GM19240 (cell line): ENCODE measurements around the gene MIXL1.
"Not testable (repeated sequence)": the region's sequence is repeated elsewhere in the genome, so short reads cannot be mapped to it uniquely, and the experiment has no call there.

ENCODE experiments used
- DNase-seq: peaks from one replicate; pipeline ENCODE4 v3.0.0; 2011; ENCODE audit warnings: low spot score; ENCODE audit not compliant: insufficient read length

MIXL1 gene

DNA sequence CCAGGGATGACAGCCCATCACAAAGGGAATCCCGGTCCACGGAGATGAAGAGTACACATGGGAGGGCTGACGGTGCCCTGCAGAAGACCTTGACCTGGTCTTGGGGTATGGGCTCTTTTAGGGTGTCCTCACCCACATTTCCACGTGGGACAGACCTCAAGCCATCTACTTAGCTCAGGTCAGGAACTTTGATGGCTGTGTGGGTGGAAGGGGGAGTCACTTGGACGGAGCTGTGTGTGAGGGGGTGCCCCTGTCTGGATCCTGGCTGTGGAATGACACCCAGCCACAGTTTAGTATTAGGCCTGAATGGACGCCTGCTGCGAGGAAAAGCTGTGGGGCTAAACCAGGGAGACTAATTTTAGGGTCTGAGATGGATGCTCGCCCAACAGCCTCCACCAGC lies 10.9 kb upstream of the MIXL1 start:
- DNase-seq, result no peak

DNA sequence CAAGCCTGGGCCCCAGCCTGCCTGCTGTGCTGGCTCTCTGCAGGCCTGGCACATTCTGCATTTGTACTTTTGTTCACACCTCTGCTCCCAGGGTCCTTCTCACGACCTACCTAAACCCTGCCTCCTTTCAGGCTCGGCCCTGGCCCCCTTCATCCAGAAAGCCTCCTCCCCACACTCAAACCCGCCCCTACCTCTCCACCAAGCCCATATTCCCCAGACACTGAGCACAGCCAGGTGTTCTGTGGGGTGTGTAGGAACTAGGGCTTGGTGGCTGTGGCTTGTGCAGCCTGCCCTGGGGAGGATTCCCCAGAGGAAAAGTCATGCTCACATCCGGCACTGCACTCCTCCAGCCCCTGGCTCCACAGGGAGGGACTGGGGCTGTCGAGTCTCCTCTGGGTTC lies 8.2 kb upstream of the MIXL1 start:
- DNase-seq, result no peak

DNA sequence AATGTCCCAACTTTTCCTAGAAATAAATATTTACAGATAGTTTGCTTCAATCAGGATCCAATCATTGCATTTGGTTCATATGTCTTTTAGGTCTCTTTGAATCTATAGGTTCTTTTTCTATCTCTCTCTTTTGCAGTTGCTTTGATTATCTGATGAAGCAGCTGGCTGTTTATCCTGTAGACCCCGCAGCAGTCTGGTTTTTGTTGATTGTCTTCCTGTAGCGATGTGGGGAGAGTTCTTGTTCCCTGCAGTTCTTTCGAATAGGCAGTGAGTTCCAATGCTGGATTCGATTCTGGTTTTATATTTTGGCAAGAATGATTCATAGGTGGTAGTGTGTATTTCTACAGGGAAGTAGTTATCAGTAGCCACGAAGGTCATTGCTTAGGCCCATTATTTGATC lies 7.4 kb upstream of the MIXL1 start:
- no peak for DNase-seq

DNA sequence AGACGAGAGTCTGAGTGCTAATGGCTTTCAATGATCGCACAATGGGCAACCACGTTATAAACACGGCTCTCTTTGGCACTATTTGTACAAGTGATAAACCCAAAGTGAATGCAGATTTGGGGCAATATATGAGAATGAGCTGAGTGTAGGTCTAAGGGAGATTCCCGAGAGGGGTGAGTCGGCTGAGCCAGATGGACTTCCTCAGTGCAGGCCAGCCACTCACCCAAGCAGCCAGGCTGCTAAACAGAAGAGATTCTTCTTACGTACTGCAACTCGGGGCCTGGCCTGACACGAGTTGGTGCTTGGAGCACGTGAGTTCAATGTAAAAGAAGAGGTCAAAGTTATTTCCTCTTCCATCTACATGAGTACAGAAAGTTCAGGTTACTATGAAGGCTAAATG lies 6.2 kb upstream of the MIXL1 start:
- no peak for DNase-seq

DNA sequence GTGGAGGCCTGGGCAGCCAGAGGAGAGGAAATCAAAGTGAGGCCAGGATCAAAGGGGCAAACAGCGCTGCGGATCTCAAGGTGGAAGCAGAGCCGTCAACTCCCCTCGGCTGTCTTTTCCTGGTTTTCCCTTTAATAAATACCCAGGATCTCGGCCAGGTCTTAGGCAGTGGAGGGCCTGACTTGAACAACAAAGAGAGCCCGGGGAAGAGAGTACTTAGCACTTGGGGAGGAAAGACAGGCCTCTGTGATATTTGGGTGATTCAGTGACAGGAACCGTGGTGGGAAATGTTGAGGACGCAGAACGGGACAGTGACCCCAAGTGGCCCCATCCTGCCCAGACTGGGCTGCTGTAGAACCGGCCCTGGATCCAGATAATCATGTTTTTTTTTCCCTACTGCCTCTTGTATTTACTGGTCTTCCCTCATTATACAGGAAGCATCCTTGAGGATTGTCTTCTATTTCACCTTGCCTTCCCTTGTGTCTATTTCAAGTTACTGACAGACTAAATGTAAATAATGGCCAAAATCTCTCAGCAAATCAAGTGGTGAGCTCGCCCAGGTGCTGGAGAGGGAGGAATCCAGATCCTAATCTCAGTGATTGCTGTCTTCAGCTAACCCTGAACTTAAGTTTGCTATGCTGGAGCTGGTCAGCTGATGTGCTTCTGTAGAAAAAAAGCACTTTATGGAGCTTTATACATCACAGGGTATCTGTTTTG lies 2.8 kb upstream of the MIXL1 start:
- no peak for DNase-seq

DNA sequence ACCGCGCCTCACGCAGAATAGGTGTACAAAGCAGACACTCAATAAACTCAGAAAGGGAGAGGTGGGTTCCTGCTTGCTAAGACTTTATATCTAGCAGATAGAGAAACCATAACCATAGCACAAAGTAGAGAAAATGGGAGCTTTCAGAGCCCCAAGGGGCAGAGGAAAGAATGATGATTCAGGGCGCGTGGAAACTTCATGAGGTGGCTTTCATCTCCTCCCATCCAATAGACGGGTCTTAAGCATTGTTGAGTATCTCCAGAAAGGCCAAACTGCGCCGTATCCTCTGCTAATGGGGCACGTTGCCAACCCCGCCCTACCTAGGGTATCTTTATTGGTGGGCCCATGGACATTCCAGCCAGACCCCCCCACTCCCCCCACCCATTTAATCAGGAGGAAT lies 778 bp upstream of the MIXL1 start:
- no peak for DNase-seq

DNA sequence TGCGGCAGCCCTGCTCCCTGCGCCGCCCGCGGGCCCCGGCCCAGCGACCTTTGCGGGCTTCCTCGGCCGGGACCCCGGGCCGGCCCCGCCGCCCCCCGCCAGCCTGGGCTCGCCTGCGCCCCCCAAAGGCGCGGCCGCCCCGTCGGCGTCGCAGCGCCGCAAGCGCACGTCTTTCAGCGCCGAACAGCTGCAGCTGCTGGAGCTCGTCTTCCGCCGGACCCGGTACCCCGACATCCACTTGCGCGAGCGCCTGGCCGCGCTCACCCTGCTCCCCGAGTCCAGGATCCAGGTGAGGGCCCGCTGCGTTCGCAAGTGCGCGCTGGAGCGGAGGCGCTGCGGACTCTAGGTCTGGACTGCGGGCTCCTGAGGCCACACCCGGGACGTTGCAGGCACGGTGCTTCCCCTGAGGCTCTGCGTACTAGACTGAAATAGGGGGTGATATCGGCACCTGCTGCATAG lies 351 bp downstream of the MIXL1 start:
- no peak for DNase-seq

DNA sequence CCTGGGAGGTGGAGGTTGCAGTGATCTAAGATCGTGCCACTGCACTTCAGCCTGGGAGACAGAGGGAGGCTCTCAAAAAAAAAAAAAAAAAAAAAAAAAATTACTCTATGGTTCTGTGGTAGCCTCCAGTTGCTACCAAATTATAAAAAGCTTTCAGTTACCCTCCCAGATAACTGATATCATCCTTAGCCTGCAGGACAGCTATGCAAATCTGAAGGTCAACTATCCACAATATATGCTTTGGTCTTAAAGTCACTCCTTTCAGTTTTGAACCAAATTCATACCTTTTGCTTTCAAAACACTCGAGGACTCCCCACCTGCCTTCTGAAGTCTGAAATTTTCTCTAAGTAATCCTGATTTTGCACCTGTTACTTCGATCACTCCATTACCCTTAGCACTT lies 3.1 kb downstream of the MIXL1 start:
- no peak for DNase-seq

DNA sequence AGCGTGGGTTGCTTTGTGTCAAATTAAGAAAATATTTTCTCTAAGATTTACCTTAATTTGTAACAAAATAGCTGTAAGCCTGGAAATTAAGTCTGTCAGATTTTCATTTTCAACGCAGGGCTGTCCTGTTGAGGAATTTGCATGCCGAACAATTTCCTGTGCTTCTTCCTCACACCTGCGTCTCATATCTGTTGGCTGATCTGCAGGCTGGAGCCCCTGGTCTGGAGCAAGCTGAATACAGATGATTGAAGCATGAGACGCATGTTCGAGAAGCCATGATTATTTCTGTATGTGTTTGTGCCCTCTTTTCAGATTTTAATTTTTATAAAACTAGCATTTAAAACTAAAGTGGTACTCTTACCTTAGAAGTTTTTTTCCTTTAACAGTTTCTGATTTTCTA lies 9.8 kb downstream of the MIXL1 start:
- DNase-seq, result no peak

DNA sequence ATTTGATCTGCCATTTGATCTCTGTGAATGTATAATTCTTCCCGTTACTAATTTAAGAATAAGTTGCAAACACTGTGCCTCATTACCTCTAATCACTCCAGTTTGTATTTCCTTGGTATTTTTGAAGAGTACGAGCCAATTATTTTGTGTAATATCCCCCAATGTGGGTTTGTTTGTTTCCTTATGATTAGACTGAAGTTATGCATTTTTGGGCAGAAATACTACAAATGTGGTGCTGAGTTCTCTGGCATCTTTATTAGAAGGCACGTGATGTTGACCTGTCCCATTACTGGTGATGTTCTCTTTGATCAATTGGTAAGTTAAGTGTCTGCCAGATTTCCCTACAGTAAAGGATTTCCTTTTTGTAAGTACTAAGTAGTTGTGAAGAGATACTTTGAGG lies 10.3 kb downstream of the MIXL1 start:
- DNase-seq, result no peak

DNA sequence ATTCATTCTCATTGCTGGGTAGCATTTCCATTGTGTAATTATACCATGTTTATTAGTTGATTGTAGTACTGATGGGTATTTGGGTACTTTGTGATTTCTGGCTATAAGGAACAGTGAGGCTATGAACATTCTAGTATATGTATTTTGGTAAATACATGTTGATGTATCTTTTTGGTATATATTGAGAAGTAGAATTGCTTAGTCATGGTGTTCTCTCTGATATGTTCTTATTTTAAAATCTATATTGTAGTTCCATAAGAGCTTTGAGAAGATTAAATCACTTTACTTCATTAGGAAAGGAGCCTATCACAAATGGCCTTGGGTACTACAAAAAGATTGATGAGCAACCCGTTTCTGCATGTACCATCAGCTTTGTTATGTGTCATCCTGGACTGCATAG lies 13.4 kb downstream of the MIXL1 start:
- DNase-seq, result no peak

DNA sequence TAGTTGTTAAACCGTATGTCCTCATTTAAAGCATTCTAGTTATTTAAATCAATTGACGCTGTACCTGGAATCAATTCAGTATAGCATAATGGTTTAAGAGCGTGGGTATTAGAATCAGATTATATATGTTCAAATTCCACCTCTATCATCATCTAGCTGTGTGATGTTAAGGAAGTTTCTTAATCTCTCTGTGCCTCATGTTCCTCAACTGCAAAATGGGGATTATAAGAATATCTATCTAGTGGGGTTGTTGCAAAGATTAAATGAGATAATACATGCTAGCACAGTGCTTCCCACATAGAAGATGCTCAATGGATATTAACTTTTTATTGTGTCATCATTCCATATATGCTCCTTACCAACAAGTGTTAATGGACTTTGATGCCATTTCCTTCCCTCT lies 16.0 kb downstream of the MIXL1 start:
- no peak for DNase-seq

DNA sequence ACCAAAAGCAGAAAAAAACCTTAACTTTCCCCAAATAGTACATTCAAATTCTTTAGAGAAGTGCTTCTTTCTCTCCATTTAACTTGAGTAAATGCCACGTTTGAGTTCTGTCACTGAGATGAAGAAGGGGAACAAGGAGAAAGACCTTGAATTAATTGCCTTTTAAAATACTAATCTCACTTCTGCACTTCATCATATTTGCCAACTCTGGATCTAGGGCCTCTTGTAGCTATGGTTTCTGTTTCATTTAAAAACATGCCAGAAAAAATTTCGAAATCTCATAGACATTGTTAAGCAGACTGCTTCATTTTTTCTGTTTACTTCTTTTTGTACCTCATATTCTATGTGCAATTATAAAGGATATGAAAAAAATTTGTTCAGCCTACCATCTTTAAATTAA lies 24.6 kb downstream of the MIXL1 start:
- no peak for DNase-seq

DNA sequence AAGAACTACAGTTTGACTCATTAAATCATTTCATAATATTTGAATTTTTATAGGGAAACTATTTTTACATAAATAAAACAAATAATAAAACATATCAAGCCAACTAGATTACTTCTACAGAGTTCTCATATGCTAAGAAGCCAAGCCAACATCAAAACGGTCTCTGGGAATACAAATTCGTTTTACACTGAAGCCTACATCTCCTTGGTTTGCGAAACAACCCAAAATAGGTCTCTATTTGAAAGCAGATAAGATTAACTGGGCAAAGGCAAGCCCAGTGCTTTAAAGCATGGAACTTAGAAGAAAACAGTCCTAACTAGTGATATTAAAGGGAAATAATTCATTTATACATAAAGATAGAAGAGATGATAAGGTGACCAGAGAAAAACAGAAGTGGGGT lies 25.3 kb downstream of the MIXL1 start:
- no peak for DNase-seq

DNA sequence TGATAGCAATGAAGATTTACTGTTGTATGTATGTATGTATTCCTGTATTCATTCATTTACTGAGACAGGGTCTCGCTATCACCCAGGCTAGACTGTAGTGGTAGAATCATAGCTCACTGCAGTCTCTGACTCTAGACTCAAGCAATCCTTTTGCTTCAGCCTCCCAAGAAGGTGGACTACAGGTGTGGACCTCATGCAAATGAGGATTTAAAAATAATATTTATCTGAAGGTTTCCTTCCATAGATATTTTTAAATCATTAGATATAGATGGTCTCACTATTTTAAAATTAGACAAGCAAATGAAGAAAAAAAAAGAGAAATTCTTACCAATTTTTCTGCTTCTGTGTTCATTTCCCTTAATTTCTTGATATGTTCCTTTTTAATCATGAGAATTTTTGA lies 27.0 kb downstream of the MIXL1 start:
- DNase-seq, result no peak

DNA sequence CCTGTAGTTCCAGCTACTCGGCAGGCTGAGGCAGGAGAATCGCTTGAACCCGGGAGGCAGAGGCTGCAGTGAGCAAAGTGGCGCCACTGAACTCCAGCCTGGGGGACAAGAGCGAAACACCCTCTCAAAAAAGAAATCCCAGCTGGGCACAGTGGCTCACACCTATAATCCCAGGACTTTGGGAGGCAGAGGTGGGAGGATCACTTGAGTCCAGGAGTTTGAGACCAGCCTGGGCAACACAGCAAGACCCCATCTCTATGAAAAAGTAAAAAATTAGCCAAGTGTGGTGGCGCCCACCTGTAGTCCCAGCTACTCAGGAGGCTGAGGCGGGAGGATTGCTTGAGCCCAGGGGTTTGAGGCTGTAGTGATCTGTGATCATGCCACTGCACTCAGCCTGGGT lies 29.4 kb downstream of the MIXL1 start:
- DNase-seq, result not testable (repeated sequence)

DNA sequence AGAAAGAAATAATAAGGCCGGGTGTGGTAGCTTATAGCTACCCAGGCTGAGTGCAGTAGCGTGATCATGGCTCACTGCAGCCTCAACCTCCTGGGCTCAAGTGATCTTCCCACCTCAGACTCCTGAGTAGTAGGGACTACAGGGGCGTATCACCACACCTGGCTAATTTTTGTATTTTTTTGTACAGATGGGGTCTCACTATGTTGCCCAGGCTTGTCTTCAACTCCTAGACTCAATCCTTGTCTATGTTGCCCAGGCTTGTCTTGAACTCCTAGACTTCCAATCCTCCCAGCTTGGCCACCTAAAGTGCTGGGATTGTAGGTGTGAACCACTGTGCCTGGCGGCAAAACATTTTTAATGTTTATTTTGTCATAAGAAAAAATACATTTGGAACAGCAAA lies 30.5 kb downstream of the MIXL1 start:
- no peak for DNase-seq

DNA sequence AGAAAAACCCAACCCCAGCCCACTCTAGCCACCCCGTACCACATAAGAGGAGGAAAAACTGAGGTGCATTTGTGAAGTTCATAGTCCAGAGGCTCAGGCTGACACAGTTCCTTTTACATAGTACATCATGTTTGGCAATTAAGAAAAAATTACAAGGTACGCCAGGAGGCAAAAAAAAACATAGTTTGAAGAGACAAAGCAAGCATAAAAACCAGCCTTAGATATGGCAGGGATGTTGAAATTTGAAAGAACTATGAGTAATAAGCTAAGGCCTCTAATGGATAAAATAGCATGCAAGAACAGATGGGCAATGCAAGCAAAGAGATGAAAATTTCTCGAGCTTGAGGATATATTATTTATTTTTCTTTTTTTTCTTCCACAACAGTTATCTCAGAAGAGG lies 31.9 kb downstream of the MIXL1 start:
- DNase-seq, result no peak

DNA sequence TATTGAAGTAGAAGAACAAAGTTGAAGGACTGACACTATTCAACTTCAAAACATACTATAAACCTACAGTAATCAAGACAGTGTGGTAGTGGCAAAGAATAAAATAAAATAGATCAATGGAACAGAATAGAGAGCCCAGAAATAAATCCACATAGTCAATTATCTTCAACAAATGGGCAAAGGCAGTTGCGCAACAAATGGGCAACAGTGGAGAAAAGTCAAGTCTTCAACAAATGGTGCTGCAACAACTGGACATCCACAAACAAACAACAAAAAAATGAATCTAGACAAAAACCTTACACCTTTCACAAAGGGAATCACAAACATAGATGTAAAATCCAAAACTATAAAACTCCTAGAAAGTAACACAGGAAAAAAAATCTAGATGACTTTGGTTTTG lies 38.4 kb downstream of the MIXL1 start:
- no peak for DNase-seq

DNA sequence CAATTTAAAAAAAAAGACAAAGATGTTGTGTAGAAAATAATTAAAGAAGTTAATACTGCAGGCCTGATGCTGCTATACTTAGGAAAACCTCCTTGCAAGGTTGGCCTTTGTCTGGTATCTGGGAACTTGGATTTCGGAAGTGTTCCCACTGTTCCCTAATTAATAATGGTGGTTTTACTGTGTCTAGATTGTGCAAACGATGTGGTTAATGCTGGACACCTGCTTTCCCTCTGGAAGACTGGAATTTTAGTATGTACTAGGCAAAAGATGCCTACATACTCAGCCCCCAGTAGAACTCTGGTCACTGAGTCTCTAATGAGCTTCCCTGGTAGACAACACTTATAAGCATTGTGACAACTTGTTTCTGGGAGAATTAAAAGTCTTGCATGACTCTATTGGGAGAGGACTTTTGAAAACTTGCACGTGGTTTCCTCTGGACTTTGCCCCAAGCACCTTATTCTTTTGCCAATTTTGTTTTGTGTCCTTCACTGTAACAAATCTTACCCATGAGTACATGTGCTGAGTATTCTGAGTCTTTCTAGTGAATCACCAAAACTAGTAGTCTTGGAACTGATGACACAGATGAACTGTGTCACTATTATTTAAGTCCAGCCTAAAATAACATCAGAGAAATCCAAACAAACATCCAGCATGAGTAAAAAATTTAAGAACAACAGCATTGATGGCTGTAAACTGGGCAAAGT lies 45.1 kb downstream of the MIXL1 start:
- DNase-seq, result no peak

DNA sequence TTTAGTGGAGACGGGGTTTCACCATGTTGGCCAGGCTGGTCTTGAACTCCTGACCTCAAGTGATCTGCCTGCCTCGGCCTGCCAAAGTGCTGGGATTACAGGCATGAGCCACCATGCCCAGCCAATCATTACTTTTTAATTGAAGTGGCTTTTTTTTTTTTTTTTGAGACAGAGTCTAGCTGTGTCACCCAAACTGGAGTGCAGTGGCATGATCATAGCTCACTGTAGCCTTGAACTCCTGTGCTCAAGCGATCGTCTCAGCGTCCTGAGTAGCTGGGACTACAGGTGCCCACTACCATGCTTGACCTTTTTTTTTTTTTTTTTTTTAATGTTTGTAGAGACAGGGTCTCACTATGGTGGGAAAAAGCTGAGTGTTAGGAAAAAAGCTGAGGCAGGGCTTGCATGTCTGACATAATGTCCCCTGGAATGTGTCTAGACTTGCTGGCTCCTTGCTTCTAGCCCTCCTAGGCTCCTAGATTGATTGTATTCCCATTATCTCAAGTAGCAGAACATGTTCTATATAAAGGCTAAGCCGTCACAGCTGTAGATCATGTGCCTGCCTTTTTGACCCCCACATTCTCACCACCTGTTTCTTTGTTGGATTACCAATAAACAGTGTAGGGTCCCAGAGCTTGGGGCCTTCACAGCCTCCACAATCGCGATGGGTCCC lies 48.9 kb downstream of the MIXL1 start:
- not testable (repeated sequence) for DNase-seq

DNA sequence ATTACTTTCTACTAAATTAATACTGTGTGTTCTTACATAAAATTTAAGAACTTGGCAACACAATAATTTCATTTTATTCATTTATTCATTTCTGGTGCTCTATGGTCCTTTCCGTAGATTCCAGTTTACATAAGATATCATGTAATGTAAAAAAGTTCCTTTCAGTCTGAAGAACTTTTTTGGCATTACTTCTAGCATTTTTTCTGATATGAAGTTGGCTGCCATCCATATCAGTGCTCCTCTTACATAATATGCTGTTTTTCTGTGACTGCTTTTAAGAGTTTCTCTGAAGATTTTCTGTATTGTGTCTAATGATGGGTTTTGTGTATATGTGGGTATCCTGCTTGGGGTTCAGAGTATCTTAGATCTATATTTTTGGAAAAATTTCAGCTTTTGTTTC lies 50.7 kb downstream of the MIXL1 start:
- no peak for DNase-seq
